Thyroid gland (tissue), 4 donors: Measurements from ENCODE around the gene NBAS.

ENCODE experiments used
- POLR2A ChIP-seq, 2 donors: fragments of 450-650 bp; IDR thresholded peaks; one replicate each; pipeline ENCODE4 v1.6.1; 2017; ENCODE audit warnings: antibody characterized with exemption in 2 of 2, mild to moderate bottlenecking in 2 of 2, moderate library complexity in 1 of 2
- TF ChIP-seq, protein P1 (sequence below), 6 experiments: fragments of 200-600 bp in 3 of 6; fragments of 450-650 bp in 3 of 6; sonication (generic) in 3 of 6; IDR thresholded peaks; one replicate each; pipeline ENCODE4 v1.5.1; 2016 to 2019; ENCODE audit warnings: antibody characterized with exemption in 6 of 6, mild to moderate bottlenecking in 2 of 6, inconsistent platforms in 1 of 6, moderate library complexity in 1 of 6

DNA sequence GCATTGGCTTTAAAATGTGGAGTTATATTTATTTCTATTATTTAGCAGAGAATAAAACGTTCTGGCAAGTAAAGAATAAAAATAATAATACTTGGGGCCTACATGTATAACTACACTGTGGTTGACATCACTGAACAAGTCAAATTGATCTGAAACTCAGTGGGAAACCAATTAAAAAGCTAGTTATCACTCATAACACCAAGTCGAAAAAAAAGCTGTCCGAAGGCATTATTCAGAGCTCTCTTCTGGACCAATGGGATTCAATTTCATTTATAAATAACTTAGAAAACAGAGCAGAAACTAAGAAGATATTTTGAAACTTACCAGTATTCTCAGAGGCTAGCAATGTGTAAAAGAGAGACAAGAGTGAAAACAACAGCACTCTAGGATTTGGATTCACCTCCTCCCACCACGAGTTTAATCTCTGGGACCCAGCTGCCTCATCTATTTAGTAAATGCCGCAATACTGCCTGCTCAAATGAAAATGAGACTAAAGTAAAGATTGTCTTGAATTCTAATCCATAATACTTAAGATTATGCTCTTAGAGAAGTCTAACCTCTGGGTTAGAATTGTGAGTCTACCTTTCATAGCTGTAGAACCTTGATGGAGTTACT, 128.4 kb downstream of the NBAS start:
- TF ChIP-seq, protein P1, sequence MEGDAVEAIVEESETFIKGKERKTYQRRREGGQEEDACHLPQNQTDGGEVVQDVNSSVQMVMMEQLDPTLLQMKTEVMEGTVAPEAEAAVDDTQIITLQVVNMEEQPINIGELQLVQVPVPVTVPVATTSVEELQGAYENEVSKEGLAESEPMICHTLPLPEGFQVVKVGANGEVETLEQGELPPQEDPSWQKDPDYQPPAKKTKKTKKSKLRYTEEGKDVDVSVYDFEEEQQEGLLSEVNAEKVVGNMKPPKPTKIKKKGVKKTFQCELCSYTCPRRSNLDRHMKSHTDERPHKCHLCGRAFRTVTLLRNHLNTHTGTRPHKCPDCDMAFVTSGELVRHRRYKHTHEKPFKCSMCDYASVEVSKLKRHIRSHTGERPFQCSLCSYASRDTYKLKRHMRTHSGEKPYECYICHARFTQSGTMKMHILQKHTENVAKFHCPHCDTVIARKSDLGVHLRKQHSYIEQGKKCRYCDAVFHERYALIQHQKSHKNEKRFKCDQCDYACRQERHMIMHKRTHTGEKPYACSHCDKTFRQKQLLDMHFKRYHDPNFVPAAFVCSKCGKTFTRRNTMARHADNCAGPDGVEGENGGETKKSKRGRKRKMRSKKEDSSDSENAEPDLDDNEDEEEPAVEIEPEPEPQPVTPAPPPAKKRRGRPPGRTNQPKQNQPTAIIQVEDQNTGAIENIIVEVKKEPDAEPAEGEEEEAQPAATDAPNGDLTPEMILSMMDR (IDR thresholded peaks at IDR 0.05), result no peak
- no peak for TF ChIP-seq POLR2A (IDR thresholded peaks at IDR 0.05)
